ENCODE measurements around the gene L3MBTL3. TPM values are rescaled to one million over a fixed set of nuclear protein-coding genes. Genes with fewer than 3 reads are reported as not detected.

The L3MBTL3 gene
- total RNA-seq, 1 experiment from 2014 or later = 14.3 TPM

DNA sequence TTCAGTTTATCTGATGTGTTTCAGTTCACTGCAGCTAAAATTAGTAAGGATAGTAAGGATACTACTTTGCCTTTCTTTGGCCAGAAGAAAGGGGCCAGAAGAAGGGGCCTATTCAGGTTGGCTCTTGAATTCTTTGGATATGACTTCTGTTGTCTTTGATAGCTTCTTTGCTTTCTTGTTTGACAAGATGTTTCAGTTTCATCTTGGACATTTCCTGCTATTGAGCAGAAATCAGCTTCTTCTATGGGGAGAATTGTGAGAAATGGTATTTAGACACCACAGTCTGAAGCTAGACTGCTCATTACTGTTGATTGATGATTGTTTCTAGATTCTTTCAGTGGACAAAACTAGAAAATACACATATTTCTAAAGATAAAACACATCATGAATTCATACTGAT is 23.2 kb downstream of the L3MBTL3 start:
- Mint-ChIP-seq H3K36me3 (ENCODE audit: insufficient read depth, unreplicated experiment) (no peaks in the 10 kb centered on the region), H3K4me1 (ENCODE audit: low read depth, unreplicated experiment) (no peaks in the 10 kb centered on the region), H3K9me3 (ENCODE audit: unreplicated experiment) (no peaks in the 10 kb centered on the region), H3K27ac (ENCODE audit: unreplicated experiment) (no peak overlapping the region), H3K4me3 (ENCODE audit: unreplicated experiment) (no peak overlapping the region), H3K27me3 (ENCODE audit: insufficient read depth, unreplicated experiment) (no peaks in the 10 kb centered on the region)
- no TSS peak for BruUV-seq (replicated peaks)
- ChIA-PET CTCF (no interaction called here), POLR2A (no interaction called here)
- no peaks in the 10 kb centered on the region; the same call in 1 of the 2 replicates for H3K36me3 ChIP-seq (ENCODE audit: control insufficient read depth, insufficient read depth, low read length)
- no peaks in the 10 kb centered on the region; the same call in 1 of the 2 replicates for H3K9me3 ChIP-seq
- DNase-seq = no peak
- no peaks in the 10 kb centered on the region for H3K27me3 ChIP-seq (replicated peaks; ENCODE audit: control insufficient read depth, insufficient read depth, low read length)
- no peaks in the 10 kb centered on the region for H3K4me1 ChIP-seq
- H3K4me3 ChIP-seq (ENCODE audit: low read depth, low read length) = no peak overlapping the region
- intact Hi-C loops (cut with micrococcal nuclease; ENCODE audit: unreplicated experiment) = no loop called here
- TF ChIP-seq, protein P1, sequence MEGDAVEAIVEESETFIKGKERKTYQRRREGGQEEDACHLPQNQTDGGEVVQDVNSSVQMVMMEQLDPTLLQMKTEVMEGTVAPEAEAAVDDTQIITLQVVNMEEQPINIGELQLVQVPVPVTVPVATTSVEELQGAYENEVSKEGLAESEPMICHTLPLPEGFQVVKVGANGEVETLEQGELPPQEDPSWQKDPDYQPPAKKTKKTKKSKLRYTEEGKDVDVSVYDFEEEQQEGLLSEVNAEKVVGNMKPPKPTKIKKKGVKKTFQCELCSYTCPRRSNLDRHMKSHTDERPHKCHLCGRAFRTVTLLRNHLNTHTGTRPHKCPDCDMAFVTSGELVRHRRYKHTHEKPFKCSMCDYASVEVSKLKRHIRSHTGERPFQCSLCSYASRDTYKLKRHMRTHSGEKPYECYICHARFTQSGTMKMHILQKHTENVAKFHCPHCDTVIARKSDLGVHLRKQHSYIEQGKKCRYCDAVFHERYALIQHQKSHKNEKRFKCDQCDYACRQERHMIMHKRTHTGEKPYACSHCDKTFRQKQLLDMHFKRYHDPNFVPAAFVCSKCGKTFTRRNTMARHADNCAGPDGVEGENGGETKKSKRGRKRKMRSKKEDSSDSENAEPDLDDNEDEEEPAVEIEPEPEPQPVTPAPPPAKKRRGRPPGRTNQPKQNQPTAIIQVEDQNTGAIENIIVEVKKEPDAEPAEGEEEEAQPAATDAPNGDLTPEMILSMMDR (IDR thresholded peaks at IDR 0.05; ENCODE audit: insufficient read depth in 1 of 2, low read depth in 1 of 2, low read length in 1 of 2, severe bottlenecking in 1 of 2, unreplicated experiment in 1 of 2) = no peak

DNA sequence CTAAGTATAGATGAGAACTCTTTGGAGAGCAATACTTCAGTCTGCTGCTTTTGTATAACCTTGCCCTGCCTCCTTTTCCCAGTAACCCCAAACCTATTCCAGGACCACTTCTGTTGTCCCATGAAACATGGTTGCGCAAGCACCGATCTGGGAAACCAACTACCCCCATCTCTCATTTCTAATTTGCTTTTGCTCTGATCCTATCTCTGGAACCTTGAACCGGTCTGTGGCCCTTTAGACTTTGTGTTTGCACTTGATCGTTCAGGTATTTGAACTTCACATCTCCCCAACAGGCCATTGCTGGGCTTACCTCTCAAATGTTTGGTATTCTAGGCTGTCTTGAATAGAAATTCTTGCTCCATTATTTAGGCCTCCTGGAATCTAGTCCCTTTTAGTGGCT is 25.0 kb downstream of the L3MBTL3 start:
- TF ChIP-seq, protein P1 (IDR thresholded peaks at IDR 0.05; ENCODE audit: insufficient read depth in 1 of 2, low read depth in 1 of 2, low read length in 1 of 2, severe bottlenecking in 1 of 2, unreplicated experiment in 1 of 2) = no peak
- Mint-ChIP-seq H3K4me1 (ENCODE audit: low read depth, unreplicated experiment) (no peaks in the 10 kb centered on the region), H3K4me3 (ENCODE audit: unreplicated experiment) (no peak overlapping the region), H3K36me3 (ENCODE audit: insufficient read depth, unreplicated experiment) (no peaks in the 10 kb centered on the region), H3K9me3 (ENCODE audit: unreplicated experiment) (no peaks in the 10 kb centered on the region), H3K27ac (ENCODE audit: unreplicated experiment) (no peak overlapping the region), H3K27me3 (ENCODE audit: insufficient read depth, unreplicated experiment) (no peaks in the 10 kb centered on the region)
- H3K36me3 ChIP-seq (ENCODE audit: control insufficient read depth, insufficient read depth, low read length) = no peaks in the 10 kb centered on the region; the same call in 1 of the 2 replicates
- no peaks in the 10 kb centered on the region; the same call in 1 of the 2 replicates for H3K9me3 ChIP-seq
- intact Hi-C loops (cut with micrococcal nuclease; ENCODE audit: unreplicated experiment) = no loop called here
- no peak overlapping the region for H3K4me3 ChIP-seq (ENCODE audit: low read depth, low read length)
- CTCF ChIA-PET = no interaction called here
- no peaks in the 10 kb centered on the region for H3K27me3 ChIP-seq (replicated peaks; ENCODE audit: control insufficient read depth, insufficient read depth, low read length)
- no peak for DNase-seq
- POLR2A ChIA-PET = no interaction called here
- no peaks in the 10 kb centered on the region for H3K4me1 ChIP-seq
- no TSS peak for BruUV-seq (replicated peaks)

DNA sequence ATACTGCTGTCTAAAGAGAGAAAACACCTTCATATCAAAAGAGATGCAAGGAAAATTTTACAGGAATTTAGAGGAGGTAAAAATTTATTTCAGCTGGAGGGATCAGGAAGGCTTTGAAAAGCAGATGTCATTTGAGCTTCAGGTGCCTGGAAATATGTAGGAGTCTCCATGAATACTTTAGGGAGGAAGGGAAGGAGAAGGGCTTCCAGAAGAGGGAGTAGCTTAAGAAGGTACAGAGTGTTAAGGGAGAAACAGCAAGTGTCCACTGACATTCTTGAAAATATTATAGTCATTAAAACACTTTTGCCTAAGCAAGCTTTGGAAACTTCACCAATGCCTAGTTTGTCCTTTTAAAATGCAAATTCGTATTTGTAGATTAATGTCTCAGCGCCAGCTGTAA is 27.2 kb downstream of the L3MBTL3 start:
- no TSS peak for BruUV-seq (replicated peaks)
- no peak for DNase-seq
- Mint-ChIP-seq H3K9me3 (ENCODE audit: unreplicated experiment) (no peaks in the 10 kb centered on the region), H3K4me3 (ENCODE audit: unreplicated experiment) (no peak overlapping the region), H3K27ac (ENCODE audit: unreplicated experiment) (no peak overlapping the region), H3K4me1 (ENCODE audit: low read depth, unreplicated experiment) (no peaks in the 10 kb centered on the region), H3K36me3 (ENCODE audit: insufficient read depth, unreplicated experiment) (no peaks in the 10 kb centered on the region), H3K27me3 (ENCODE audit: insufficient read depth, unreplicated experiment) (no peaks in the 10 kb centered on the region)
- intact Hi-C loops (cut with micrococcal nuclease; ENCODE audit: unreplicated experiment) = no loop called here
- TF ChIP-seq, protein P1 (IDR thresholded peaks at IDR 0.05; ENCODE audit: insufficient read depth in 1 of 2, low read depth in 1 of 2, low read length in 1 of 2, severe bottlenecking in 1 of 2, unreplicated experiment in 1 of 2) = no peak
- no peaks in the 10 kb centered on the region for H3K4me1 ChIP-seq
- H3K4me3 ChIP-seq (ENCODE audit: low read depth, low read length) = no peak overlapping the region
- no peaks in the 10 kb centered on the region for H3K27me3 ChIP-seq (replicated peaks; ENCODE audit: control insufficient read depth, insufficient read depth, low read length)
- ChIA-PET POLR2A (no interaction called here), CTCF (no interaction called here)
- H3K9me3 ChIP-seq = no peaks in the 10 kb centered on the region; the same call in 1 of the 2 replicates
- H3K36me3 ChIP-seq (ENCODE audit: control insufficient read depth, insufficient read depth, low read length) = no peaks in the 10 kb centered on the region; the same call in 1 of the 2 replicates

All from Caco-2 (cell line).